GM19452 (cell line): ENCODE data around the gene ST6GALNAC1.

Source experiments
- ATAC-seq: cut with Tn5 transposase; IDR thresholded peaks from one replicate; pipeline ENCODE4 v1.9.1; 2021; ENCODE audit not compliant: unreplicated experiment

The ST6GALNAC1 gene

DNA sequence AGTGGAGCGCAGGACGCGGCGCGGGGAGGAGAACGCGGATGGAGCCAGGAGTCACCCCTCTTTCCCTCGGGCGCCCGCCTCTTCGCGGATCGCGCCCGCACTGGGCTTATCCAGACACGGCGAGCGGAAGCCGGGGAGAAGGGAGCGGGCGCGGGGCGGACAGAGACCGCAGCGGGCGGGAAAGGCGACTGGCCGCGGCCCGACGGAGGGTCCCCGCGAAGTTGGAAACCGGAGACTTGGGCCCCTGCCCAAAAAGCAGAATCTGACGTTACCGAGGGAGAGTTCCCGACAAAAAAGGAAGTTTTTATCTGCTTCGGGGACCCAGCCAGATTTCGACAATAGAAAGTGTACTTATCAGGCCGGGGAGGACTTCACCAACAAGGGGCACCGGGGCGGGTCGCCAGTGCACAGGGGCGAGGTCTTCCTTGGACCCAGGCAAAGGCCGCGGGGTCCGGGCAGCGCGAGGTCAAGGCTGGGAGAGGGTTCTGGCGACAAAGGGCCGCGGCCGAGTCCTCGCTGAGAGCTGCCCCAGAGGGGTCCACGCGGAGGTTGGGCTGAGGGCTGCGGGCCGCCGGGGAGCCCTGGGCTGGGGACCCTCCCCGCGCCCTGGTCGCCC, 58.4 kb downstream of the ST6GALNAC1 start:
- no peak for ATAC-seq

DNA sequence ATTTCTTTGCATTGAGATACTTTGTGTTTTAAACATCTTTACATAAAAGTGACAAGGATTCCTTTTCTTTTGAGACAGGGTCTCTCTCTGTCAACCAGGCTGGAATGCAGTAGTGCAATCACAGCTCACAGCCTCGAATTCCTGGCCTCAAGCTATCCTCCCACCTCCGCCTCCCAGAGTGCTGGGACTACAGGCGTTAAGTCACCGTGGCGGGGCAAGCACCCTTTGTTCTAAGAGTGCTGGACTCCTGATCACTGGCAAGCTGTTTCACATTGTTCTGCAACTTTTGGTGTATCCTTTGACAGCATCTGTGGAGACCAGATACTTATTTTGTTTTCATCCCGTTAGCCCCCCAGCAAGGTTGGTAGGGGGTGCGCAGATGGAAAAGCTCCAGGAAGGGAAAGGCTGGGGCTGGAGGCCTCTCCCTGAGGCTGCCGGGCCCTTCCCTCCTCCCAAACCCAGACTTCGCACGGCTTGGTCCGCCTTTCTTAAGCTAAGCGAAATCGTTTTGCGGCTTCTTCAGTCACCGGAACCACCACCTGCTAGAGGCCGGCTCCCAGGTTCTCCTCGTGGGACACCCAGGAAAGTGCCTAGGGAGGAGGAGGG, 59.0 kb downstream of the ST6GALNAC1 start:
- no peak for ATAC-seq

DNA sequence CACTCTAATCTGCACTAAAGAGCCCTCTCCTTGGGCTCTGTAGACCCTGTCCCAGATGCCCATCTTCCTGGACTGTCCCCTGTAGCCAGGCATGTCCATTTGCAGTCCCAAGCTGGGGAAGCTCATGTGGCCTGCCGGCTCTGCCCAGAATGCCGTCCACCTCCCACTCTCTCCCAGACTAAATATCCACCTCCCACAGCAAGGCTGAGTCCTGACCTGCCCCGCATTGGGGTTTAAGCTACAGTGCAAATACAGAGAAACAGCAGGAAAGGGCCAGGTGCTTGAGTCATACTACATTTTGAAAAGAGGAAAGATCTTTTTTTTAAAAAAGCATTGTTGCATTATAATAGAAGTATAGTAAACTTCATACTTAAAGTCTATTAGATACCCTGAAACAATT, 60.9 kb downstream of the ST6GALNAC1 start:
- no peak for ATAC-seq

DNA sequence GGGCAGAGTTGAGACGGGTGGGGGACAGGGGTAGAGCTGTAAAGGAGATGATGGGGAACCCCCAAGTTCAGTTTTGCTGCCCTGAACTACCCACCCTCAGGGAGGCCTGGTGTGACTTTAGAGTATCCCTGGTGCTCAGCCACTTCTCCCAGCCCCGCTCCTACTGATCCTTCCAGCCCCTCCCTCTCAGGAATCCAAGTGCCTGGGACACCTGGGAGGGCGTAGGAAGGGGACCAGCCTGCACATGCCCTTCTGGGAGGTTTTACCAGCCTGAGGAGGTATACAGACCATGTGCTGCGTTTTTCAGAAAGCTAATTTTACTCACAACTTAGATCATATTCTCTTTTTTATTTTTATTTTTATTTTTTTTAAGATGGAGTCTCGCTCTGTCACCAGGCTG, 62.0 kb downstream of the ST6GALNAC1 start:
- ATAC-seq, result no peak

DNA sequence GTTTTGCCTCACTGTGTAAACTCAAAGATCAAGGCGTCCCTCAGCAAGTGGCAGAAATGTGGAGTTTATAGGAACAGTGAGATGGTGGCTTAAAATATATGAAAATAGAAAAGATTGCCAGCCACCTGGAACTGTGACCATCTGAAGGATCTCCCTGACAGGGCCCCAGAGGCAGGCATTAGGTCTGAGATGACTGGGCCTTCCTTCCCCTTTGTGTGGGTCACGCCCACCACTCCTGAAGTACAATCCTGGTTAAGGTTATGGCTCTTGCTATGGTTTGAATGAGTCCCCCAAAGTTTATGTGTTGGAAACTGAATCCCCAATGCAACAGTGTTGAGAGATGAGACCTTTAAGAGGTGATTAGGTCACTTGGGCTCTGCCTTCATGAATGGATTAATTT, 64.3 kb downstream of the ST6GALNAC1 start:
- ATAC-seq, result no peak

DNA sequence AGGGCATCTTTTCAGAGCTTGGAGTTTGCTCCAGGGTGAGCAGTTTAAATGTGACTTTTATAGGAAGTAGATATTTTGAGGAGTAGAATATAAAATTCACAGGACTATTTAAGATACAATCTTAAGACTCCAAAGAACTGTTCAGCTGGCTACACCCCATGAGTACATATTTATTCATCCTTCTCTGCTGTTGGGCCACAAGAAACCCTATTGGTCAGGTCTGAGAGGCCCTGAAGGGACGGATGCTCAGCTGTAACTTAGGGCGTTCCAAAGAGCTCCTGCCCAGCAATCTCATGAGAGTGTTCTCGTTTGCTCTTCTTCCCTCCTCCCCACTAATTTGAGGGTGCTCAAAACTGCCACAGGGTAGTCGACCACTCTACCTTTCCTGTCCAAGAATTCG, 65.2 kb downstream of the ST6GALNAC1 start:
- ATAC-seq, result no peak

DNA sequence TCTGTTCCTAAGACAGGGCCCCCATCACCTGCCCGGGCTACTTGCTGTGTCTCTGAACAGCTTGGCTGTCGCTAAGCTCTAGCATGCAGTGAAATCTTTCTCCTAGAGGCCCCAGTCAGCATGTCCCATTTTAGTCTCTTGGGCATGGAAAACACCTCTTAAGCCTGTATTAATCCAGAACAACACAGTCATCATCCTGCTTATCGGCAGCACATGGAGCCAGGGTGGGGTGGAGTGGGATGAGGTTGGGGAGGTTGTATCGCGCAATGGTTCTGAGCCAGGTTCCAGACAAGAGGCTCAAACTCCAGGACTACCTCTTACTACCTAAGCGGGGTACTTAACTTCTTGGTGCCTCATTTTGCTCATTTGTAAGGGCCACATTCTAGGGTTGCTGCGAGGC, 65.7 kb downstream of the ST6GALNAC1 start:
- ATAC-seq, result no peak

DNA sequence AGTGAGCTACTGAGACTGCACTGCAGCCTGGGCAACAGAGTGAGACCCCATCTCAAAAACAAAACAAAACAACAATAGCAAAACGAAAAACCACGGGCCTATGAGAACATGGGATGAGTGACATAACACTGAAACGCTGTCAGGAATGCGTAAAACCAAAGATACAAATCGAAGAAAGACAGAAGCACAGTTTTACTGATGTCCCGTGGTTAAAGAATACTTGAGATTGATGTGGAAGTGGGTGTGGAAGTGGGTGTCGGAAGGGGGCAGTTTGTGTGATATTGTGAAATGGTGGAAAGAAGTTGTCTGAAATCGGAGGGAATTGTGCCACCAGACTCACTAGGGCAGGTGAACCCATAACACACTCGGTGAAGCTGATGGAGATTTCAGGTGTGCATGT, 67.4 kb downstream of the ST6GALNAC1 start:
- no peak for ATAC-seq

DNA sequence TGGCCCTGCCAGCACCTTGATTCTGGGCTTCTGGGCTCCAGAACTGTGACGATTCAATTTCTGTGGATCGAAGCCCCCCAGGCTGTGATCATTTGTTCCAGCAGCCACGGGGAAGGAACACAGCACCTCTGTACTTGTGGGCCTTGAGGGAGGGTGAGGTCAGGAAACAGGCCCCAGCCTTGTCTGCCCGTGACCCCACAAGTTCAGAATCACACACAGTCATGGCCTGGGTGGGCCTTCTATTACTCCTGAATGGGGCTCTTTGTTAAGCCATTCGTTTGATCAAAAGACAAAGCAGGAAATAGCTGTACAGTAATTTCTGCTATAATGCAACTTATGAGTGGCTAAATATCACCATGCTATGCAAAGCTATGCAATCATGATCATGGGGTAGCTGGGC, 68.0 kb downstream of the ST6GALNAC1 start:
- no peak for ATAC-seq
